Peyer's patch (tissue), 4 donors: ENCODE data around the gene CTRB2. TPM values are rescaled to one million over a fixed set of nuclear protein-coding genes. Genes with fewer than 3 reads are reported as not detected.
A peak's percentile ranks its signal among the peaks of the same experiment; 100 is the strongest.

Experiments used
- DNase-seq, 3 donors: peaks; one replicate each; pipeline ENCODE4 v3.0.0-alpha.2; 2017 to 2019
- H3K27ac ChIP-seq, 4 donors: fragments of 200-600 bp; sonication (generic); one replicate each; pipeline ENCODE4 v1.5.1; 2016 to 2019
- H3K27me3 ChIP-seq, 2 donors: fragments of 200-600 bp; sonication (generic); one replicate each; pipeline ENCODE4 v1.5.1; 2019
- H3K36me3 ChIP-seq, 3 donors: fragments of 200-600 bp; sonication (generic); one replicate each; pipeline ENCODE4 v1.5.1; 2016 to 2019
- H3K4me1 ChIP-seq, 4 donors: fragments of 200-600 bp; sonication (generic); one replicate each; pipeline ENCODE4 v1.5.1; 2016 to 2019
- H3K4me3 ChIP-seq, 4 donors: fragments of 200-600 bp; sonication (generic); 1 replicate in 3 of 4; 2 replicates in 1 of 4; pipeline ENCODE4 v1.5.1; 2016 to 2019; ENCODE audit warnings: mild to moderate bottlenecking in 1 of 4
- H3K9me3 ChIP-seq, 4 donors: fragments of 200-600 bp; sonication (generic); one replicate each; pipeline ENCODE4 v1.5.1; 2016 to 2019; ENCODE audit warnings: mild to moderate bottlenecking in 1 of 4
- POLR2A ChIP-seq, 2 donors: fragments of 450-650 bp; IDR thresholded peaks; one replicate each; pipeline ENCODE4 v1.5.1; 2017; ENCODE audit warnings: antibody characterized with exemption in 2 of 2, mild to moderate bottlenecking in 2 of 2, moderate library complexity in 2 of 2
- total RNA-seq, 4 donors: library from RNA; depleted of rRNA; stranded (reverse); fragments of >200 nt; gene quantifications; one replicate each; pipeline ENCODE4 v1.1.0, GENCODE V29; 2016
- TF ChIP-seq, protein P1 (sequence below), 6 experiments: fragments of 450-650 bp in 4 of 6; fragments of 200-600 bp in 2 of 6; sonication (generic) in 1 of 6; IDR thresholded peaks; one replicate each; pipeline ENCODE4 v1.5.1; 2017 to 2019; ENCODE audit warnings: antibody characterized with exemption in 6 of 6, mild to moderate bottlenecking in 3 of 6, moderate library complexity in 1 of 6

The CTRB2 gene
- total RNA-seq, 4 donors from 2014 or later, result not detected

- no peaks in the 10 kb centered on the region for H3K36me3 ChIP-seq
- H3K27me3 ChIP-seq, result no peaks in the 10 kb centered on the region
- no peaks in the 10 kb centered on the region for H3K4me1 ChIP-seq
- H3K9me3 ChIP-seq, result no peaks in the 10 kb centered on the region
- TF ChIP-seq, protein P1, sequence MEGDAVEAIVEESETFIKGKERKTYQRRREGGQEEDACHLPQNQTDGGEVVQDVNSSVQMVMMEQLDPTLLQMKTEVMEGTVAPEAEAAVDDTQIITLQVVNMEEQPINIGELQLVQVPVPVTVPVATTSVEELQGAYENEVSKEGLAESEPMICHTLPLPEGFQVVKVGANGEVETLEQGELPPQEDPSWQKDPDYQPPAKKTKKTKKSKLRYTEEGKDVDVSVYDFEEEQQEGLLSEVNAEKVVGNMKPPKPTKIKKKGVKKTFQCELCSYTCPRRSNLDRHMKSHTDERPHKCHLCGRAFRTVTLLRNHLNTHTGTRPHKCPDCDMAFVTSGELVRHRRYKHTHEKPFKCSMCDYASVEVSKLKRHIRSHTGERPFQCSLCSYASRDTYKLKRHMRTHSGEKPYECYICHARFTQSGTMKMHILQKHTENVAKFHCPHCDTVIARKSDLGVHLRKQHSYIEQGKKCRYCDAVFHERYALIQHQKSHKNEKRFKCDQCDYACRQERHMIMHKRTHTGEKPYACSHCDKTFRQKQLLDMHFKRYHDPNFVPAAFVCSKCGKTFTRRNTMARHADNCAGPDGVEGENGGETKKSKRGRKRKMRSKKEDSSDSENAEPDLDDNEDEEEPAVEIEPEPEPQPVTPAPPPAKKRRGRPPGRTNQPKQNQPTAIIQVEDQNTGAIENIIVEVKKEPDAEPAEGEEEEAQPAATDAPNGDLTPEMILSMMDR (IDR thresholded peaks at IDR 0.05), result no peak
- TF ChIP-seq POLR2A (IDR thresholded peaks at IDR 0.05), result no peak
- no peak for DNase-seq
- H3K27ac ChIP-seq, result no peak overlapping the region
- no peak overlapping the region for H3K4me3 ChIP-seq
Observed at GRCh38 chr16:75222271-75222783, 15.4 kb upstream of the CTRB2 start.

DNA sequence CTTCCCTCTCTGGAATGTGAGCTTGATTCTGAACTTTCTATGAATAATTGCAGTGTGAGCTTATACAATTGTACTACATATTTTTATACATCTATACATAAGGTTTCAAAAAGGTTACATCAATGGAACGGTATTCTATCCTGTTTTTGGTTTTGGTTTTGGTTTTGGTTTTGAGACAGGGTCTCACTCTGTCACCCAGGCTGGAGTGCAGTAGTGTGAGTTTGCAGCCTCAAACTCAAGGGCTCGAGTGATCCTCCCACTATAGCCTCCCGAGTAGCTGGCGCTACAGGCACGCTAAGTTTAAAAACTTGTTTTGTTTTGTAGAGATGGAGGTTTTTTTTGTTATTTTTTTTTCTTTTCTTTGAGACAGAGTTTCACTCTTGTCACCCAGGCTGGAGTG lies 12.9 kb upstream of the CTRB2 start:
- H3K4me3 ChIP-seq, result no peak overlapping the region
- no peaks in the 10 kb centered on the region for H3K4me1 ChIP-seq
- H3K36me3 ChIP-seq, result no peaks in the 10 kb centered on the region
- TF ChIP-seq, protein P1 (IDR thresholded peaks at IDR 0.05), result no peak
- no peak for TF ChIP-seq POLR2A (IDR thresholded peaks at IDR 0.05)
- H3K9me3 ChIP-seq, result no peaks in the 10 kb centered on the region
- H3K27me3 ChIP-seq, result no peaks in the 10 kb centered on the region
- H3K27ac ChIP-seq, result peak overlapping the region in 1 of 4 donors; percentile 0
- no peak for DNase-seq

DNA sequence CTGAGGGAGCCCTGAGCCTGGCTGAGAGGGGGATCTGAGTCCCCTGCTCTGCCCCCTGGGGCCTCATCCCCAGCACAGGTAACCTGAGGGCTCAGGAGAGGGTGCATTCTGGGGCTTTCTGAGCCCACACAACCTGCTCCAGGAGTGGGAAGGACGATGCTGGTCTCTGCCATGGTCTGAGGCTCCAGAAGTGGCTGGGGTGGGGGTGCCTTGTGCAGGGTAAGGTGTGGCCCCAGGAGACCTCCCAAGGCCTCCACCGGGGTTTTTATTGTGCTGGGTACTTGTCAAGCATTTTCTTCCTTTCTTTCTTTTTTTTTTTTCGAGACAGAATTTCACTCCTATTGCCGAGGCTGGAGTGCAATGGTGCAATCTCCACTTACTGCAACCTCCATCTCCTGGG lies 12.1 kb upstream of the CTRB2 start:
- H3K27ac ChIP-seq, result no peak overlapping the region
- H3K27me3 ChIP-seq, result no peaks in the 10 kb centered on the region
- H3K4me3 ChIP-seq, result no peak overlapping the region
- H3K4me1 ChIP-seq, result no peaks in the 10 kb centered on the region
- TF ChIP-seq POLR2A (IDR thresholded peaks at IDR 0.05), result no peak
- TF ChIP-seq, protein P1 (IDR thresholded peaks at IDR 0.05), result no peak
- H3K9me3 ChIP-seq, result no peaks in the 10 kb centered on the region
- H3K36me3 ChIP-seq, result no peaks in the 10 kb centered on the region
- no peak for DNase-seq

GRCh38 chr16:75218256-75219076 lies 11.5 kb upstream of the CTRB2 start, which contains the start of gene CTRB1:
Gene CTRB1, plus strand, starts transcription at chr16:75218988. Its CDS starts 20 bp downstream, at chr16:75219008.
- H3K9me3 ChIP-seq, result no peaks in the 10 kb centered on the region
- DNase-seq, result no peak
- no peaks in the 10 kb centered on the region for H3K36me3 ChIP-seq
- H3K4me3 ChIP-seq, result no peak within 1 kb of the TSS
- TF ChIP-seq POLR2A (IDR thresholded peaks at IDR 0.05), result no peak
- TF ChIP-seq, protein P1 (IDR thresholded peaks at IDR 0.05), result no peak
- no peaks in the 10 kb centered on the region for H3K4me1 ChIP-seq
- H3K27ac ChIP-seq, result peak within 1 kb of the TSS in 1 of 4 donors; percentile 0
- H3K27me3 ChIP-seq, result no peaks in the 10 kb centered on the region

GRCh38 chr16:75217389-75217851 lies 10.5 kb upstream of the CTRB2 start:
- H3K27ac ChIP-seq, result no peak overlapping the region
- no peaks in the 10 kb centered on the region for H3K36me3 ChIP-seq
- H3K4me3 ChIP-seq, result no peak overlapping the region
- no peaks in the 10 kb centered on the region for H3K27me3 ChIP-seq
- no peaks in the 10 kb centered on the region for H3K4me1 ChIP-seq
- no peak for DNase-seq
- TF ChIP-seq, protein P1 (IDR thresholded peaks at IDR 0.05), result no peak
- TF ChIP-seq POLR2A (IDR thresholded peaks at IDR 0.05), result no peak
- H3K9me3 ChIP-seq, result no peaks in the 10 kb centered on the region
